Renal pelvis (tissue), 4 donors: ENCODE measurements around the gene AGK. TPM values are rescaled to one million over a fixed set of nuclear protein-coding genes. Genes with fewer than 3 reads are reported as not detected.
"Not testable (repeated sequence)": the region's sequence is repeated elsewhere in the genome, so short reads cannot be mapped to it uniquely, and the experiment has no call there.

Experiments
- DNase-seq: peaks from one replicate; pipeline ENCODE4 v3.0.0-alpha.2; 2013
- polyA plus RNA-seq, 3 donors: library from polyadenylated mRNA; unstranded; fragments of 120-200 nt; gene quantifications; one replicate each; pipeline ENCODE4 v1.2.1, GENCODE V29; 2013; ENCODE audit not compliant: insufficient read length in 3 of 3

AGK gene
- polyA plus RNA-seq, 3 donors = 33.4 to 42.4 (median 42.3) TPM

- no peak for DNase-seq
Observed at GRCh38 chr7:141550386-141551093, 670 bp upstream of the AGK start.

GRCh38 chr7:141551782-141552181 lies 572 bp downstream of the AGK start:
- DNase-seq = no peak

- no peak for DNase-seq
Observed at GRCh38 chr7:141557360-141557759, 6.2 kb downstream of the AGK start.

GRCh38 chr7:141557831-141558531 lies 6.8 kb downstream of the AGK start:
- not testable (repeated sequence) for DNase-seq

DNA sequence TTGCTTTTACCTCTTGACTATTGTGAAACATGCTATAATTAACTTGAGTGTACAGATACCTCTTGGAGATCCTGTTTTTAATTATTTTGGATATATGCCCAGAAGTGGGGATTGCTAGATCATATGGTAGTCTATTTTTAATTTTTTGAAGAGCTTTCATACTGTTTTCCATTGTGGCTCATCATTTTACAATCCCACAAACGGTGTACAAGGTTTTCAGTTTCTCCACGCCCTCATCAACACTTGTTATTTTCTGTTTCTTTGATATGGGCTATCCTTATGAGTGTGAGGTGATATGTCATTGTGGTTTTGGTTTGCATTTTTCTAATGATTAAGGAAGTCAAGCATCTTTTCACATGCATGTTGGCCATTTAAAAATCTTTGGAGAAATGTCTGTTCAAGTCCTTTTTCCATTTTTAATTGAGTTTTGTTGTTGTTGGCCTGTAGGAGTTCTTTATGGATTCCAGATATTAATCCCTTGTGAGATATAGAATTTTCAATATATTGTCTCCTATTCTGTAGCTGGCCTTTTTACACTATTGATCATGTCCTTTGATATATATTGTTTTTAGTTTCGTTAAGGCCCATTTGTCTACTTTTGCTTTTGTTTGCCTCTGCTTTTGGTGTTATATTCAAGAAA lies 7.5 kb downstream of the AGK start:
- DNase-seq = no peak

GRCh38 chr7:141559961-141560360 lies 8.8 kb downstream of the AGK start:
- DNase-seq = no peak

- no peak for DNase-seq
Observed at GRCh38 chr7:141562036-141562435, 10.8 kb downstream of the AGK start.

- DNase-seq = no peak
Observed at GRCh38 chr7:141562543-141562942, 11.3 kb downstream of the AGK start.

GRCh38 chr7:141562972-141563371 lies 11.8 kb downstream of the AGK start:
- no peak for DNase-seq

DNA sequence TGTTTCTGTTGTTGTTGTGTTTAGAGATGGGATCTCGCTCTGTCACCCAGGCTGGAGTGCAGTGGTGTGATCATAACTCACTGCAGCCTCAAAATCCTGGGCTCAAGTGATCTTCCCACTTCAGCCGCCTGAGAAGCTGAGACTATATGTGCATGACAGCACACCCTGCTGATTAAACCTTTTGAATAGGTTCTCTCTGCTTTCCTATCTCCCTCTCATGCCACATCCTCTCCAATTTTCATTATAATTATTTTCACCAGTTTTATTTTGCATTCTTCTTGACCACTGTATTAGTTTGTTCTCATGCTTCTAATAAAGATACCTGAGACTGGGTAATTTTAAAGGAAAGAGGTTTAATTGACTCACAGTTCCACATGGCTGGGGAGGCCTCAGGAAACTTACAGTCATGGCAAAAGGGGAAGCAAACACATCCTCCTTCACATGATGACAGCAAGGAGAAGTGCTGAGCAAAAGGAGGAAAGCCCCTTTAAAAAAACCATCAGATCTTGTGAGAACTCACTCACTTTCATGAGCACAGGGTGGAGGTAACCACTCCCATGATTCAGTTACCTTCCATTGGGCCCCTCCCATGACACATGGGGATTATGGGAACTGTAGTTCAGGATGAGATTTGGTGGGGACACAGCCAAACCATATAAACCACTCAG lies 12.9 kb downstream of the AGK start:
- no peak for DNase-seq

GRCh38 chr7:141567432-141567831 lies 16.2 kb downstream of the AGK start:
- DNase-seq = no peak

- DNase-seq = no peak
Observed at GRCh38 chr7:141568227-141568626, 17.0 kb downstream of the AGK start.

DNA sequence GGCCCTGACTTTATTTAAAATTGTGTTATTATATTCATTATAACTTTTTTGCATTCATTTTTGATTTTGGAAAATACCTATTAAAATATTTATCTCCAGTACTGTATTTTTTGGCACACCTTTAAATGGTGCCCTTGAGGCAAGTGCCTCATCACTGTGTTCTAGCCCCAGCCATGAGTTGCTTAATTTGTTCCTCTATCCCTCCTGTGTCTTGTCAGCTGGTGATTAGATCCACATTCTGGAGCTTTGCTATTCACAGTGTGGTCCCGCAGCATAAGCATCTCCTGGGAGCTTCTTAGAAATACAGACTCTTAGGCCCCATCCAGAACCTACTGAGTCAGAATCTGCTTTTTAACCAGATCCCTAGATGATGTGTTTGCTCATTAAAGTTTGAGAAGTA lies 19.8 kb downstream of the AGK start:
- no peak for DNase-seq

GRCh38 chr7:141572175-141572574 lies 21.0 kb downstream of the AGK start:
- DNase-seq = no peak

- no peak for DNase-seq
Observed at GRCh38 chr7:141573511-141573910, 22.3 kb downstream of the AGK start.

DNA sequence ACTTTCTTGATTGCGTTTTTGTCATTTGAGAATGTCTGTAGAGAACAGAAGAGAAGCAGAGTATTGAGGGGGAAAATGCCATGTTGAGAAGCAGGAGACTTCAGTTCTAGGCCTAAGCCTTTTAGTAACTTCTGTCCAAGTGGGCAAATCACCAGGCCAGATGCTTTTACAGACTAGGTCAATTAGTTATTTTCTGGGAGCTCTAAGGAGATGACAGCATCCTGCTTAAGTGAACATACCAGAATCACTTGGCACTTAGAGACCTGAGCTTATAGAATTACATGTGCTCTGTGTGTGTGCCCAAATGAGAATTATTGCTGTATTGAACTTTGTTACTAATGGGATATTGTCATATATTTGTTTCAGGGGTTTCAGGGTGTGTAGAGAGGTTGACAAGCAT lies 24.0 kb downstream of the AGK start:
- DNase-seq = no peak

- no peak for DNase-seq
Observed at GRCh38 chr7:141575654-141576448, 24.6 kb downstream of the AGK start.

- DNase-seq = no peak
Observed at GRCh38 chr7:141577043-141577839, 26.0 kb downstream of the AGK start.

DNA sequence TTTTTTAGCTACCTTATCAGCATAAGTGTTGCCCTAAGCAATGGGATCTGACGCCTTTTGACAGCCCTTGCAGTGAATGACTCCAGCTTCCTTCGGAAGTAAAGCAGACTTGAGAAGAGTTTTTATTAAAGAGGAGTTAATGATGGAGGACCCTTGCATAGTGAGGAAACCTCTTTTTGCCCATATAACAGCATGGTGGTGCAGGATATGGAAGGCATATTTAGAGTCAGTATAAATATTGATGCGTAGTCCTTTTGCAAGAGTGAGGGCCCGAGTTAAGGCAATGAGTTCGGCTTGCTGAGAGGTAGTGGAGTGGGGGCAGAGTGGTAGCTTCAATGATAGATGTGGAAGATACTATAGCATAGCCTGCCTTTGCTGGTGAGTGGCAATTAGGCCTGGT lies 28.7 kb downstream of the AGK start:
- DNase-seq = not testable (repeated sequence)

DNA sequence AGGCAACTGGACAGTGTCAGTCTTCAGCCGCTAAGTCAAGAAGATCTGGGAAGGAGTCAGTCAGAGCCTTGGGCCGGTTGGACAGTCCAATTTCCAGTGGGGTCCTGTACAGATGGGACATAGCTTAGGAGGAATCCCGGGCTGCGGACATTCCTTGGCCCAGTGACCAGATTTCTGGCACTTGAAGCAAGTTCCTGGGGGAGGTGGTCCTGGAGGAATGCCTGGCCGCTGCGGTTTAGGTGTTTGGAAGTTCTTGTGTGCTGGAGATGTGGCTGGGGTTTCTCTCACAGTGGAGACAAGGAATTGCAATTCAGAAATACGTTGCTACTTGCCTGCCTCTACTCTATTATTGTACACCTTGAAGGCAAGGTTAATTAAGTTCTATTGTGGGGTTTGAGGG lies 30.9 kb downstream of the AGK start:
- DNase-seq = not testable (repeated sequence)

DNA sequence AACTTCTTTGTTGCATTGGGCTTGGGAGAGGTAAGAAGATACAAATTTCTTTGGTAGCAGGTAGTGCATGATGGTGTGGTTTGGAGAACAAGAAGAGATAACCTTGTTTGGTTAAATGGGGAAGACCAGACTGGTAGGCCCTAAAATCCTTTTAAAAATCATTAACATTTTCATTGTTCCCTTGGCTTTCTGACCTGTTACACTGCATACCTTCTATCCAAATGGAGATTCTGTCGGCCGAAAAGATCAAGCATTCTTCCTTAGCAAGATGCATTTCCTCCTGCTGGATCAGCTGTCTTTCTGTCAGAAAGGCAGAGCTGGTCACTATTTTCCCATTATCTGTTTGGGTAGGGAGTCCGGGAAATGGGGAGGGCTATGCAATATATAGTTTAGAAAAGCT lies 33.7 kb downstream of the AGK start:
- DNase-seq = no peak
